Activated CD8-positive, alpha-beta memory T cell treated with anti-CD3 and anti-CD28 coated beads for 36 hours (primary cell): ENCODE measurements around the gene CLEC5A. TPM values are rescaled to one million over a fixed set of nuclear protein-coding genes. Genes with fewer than 3 reads are reported as not detected.
"Not testable (repeated sequence)": the region's sequence is repeated elsewhere in the genome, so short reads cannot be mapped to it uniquely, and the experiment has no call there.

Experiments used
- CTCF ChIA-PET: fragments of 350-600 bp; sonication (Branson Sonifier 250); formaldehyde crosslinking; loops from one replicate; lab custom pipeline; 2021; ENCODE audit warnings: antibody characterized with exemption; lab: Charles Lee
- POLR2A ChIA-PET: fragments of 350-600 bp; sonication (Branson Sonifier 250); formaldehyde crosslinking; loops from one replicate; lab custom pipeline; 2021; ENCODE audit warnings: antibody characterized with exemption; lab: Charles Lee
- total RNA-seq, 2 experiments: library from RNA; stranded (reverse); gene quantifications; one replicate each; pipeline ENCODE4 v1.2.3, GENCODE V29; 2021

Gene CLEC5A
- not detected for total RNA-seq

DNA sequence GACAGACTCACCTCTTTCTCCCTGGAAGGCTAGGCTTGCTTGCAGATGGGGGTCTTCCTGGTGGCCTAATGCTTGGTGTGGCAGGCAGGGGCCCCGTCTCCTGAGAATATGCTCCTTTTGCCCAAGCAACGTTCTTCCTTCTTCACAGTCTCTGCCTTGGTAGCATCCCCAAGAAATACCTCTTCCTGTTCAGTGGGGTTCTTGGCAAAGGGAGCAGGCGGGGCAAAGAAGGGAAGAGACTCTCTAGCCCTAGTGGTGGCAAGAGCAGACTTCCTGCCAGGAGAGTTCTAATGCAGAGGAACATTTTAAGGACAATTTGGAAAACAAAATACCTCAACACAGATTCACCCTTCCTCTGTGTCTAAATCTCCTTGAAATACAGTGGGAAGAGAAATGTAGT lies at the start of gene CLEC5A:
TSS of gene CLEC5A (minus strand) at position 179 of the 400 bp plus-strand sequence. CDS start 682 bp downstream, outside the sequence.
- POLR2A ChIA-PET, result no interaction called here
- CTCF ChIA-PET, result no interaction called here

GRCh38 chr7:141993354-141993753 lies 46.6 kb upstream of the CLEC5A start:
- CTCF ChIA-PET, result no interaction called here
- POLR2A ChIA-PET, result no interaction called here

DNA sequence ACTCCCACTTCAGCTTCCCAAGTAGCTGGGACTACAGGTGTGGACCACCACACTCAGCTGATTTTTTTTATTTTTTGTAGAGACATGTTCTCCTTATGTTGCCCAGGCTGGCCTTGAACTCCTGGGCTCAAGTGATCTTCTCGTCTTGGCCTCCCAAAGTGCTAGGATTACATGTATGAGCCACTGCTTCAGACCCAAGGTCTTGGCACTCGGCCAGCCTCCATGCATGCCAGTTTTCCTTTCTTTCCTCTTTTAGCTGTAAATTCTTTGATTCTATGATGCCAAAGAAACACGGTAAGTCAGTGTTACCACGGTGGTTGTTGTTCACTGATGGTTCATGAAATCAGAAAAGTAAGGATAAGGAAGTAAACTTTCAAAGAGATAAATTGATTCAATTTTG lies 45.9 kb upstream of the CLEC5A start:
- POLR2A ChIA-PET, result no interaction called here
- CTCF ChIA-PET, result interaction anchor here (0.6 kb wide), 1 partner anchor 255 kb away, joined by 4 read pairs; no protein-coding TSS in a partner anchor

DNA sequence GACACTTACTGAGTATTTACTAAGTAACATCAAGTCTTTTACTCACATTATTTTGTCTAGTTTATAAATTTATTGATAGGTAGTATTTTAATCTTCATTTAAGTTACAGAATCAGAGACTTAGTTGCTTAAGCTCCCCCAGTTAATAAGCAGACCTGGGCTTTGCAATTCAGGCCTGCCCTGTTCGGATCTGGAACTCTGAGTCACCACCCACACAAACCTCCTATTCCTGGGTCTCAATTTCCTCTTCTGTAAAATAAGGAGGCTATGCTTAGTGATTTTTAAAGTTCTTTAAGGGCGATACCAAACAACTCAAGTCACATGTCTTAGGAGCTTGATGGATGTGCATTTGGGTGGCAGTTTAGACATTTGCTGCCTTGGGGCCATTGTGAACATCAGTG lies 45.4 kb upstream of the CLEC5A start:
- POLR2A ChIA-PET, result no interaction called here
- CTCF ChIA-PET, result interaction anchor here (0.6 kb wide), 1 partner anchor 256 kb away, joined by 4 read pairs; no protein-coding TSS in a partner anchor

- POLR2A ChIA-PET, result no interaction called here
- CTCF ChIA-PET, result no interaction called here
Measured at GRCh38 chr7:141991140-141991539, 44.4 kb upstream of the CLEC5A start.

DNA sequence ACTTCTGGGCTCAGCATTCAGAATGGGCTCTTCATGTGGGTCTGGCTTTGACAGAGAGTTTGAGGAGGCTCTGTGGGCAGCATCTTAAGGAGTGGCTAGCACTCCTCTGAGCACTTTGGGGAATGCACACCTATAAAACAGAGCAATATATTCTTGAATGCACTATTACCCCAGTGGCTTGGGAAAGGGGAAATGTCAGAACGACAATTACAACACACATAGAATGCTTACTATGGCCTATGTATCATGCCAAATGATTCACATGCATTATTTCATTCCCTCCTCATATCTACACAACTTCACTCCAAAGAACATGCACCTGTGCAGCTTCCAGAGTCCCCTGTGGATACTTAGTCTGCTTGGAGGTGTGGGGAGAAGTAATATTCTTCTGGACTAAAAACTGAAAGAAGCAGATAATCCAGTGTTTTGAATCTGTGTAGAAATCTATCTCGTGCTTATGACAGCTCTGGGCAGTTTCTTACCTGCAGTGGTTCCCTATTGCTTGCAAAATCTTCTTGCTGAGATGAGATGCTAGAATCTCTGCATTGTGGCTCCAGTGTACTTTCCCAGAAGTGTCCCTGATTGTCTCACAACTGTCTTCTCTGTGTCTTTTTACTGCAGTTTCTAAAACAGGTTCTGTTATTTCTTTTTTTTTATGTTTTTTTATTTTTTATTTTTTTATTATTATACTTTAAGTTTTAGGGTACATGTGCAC lies 43.4 kb upstream of the CLEC5A start:
- ChIA-PET POLR2A (no interaction called here), CTCF (no interaction called here)

- POLR2A ChIA-PET, result not testable (repeated sequence)
- CTCF ChIA-PET, result interaction anchor here (1.1 kb wide), 1 partner anchor 11 kb away, joined by 3 read pairs; no protein-coding TSS in a partner anchor
Measured at GRCh38 chr7:141987803-141988202, 41.0 kb upstream of the CLEC5A start.

GRCh38 chr7:141986923-141987322 lies 40.1 kb upstream of the CLEC5A start:
- ChIA-PET POLR2A (no interaction called here), CTCF (interaction anchor here (1.1 kb wide), 1 partner anchor 11 kb away, joined by 3 read pairs; no protein-coding TSS in a partner anchor)

- POLR2A ChIA-PET, CTCF ChIA-PET: not testable (repeated sequence)
Measured at GRCh38 chr7:141985926-141986325, 39.2 kb upstream of the CLEC5A start.

GRCh38 chr7:141979568-141979967 lies 32.8 kb upstream of the CLEC5A start:
- CTCF ChIA-PET, result no interaction called here
- POLR2A ChIA-PET, result no interaction called here

- ChIA-PET POLR2A (no interaction called here), CTCF (no interaction called here)
Measured at GRCh38 chr7:141978351-141978750, 31.6 kb upstream of the CLEC5A start.

DNA sequence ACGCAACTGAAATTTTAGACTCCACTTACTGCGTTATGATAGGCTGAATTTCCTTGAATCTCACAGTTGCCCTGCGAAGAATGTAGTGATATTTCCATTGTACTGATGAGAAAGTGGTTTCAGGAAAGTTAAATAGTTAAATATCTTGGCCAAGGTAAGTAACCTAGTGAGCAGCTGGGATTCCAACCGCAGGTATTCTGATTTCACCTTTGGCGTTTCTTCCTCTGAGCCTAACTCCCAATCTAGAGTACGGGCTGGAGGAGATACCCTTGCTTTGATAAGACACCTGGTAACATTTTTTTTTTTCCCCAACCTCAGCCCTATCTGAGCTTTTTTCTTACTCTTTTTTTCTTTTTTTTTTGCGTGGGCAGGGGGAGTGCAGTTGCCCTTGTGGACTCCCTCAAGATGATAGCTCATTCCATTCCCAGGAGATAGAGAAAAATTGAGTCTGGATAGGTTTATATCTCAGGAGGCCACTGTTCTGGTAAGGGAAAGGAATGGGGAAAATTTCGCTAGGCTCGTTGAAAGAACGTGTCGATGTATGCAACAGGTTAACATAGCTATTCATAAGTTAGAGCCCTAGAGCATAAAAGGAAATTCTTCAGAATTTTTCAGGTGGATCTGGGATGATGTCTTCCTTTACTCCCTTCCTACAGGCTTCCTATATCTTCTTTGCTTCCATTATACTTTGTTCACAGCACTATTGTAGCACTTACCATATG lies 29.9 kb upstream of the CLEC5A start:
- POLR2A ChIA-PET, result no interaction called here
- CTCF ChIA-PET, result interaction anchor here (0.7 to 3.5 kb wide), 7 partner anchors 10 to 1219 kb away, joined by 3 to 17 read pairs (median 4); no protein-coding TSS in a partner anchor

GRCh38 chr7:141975806-141976523 lies 29.2 kb upstream of the CLEC5A start:
- ChIA-PET POLR2A (no interaction called here), CTCF (interaction anchor here (0.6 to 3.5 kb wide), 8 partner anchors 9 to 1218 kb away, joined by 3 to 17 read pairs (median 4); no protein-coding TSS in a partner anchor)

DNA sequence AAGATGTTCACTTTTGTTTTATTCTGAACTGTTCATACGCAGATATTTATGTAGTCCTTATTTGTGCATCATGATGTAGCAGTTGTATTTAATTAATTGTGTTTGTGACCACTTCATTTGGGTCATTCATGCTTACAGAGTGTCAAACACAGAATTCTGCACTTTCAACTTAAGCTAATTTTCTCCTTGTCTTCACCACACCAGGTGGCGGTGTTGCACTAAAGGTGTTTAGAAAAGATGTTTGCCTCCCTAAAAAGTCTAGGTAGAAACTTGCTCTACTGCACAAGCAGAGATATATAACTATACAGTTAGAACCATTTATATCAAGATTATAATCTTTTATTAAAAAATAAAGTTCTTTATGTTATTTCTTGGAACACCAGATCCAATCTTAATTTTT lies 28.1 kb upstream of the CLEC5A start:
- ChIA-PET CTCF (interaction anchor here (2.2 to 3.5 kb wide), 2 partner anchors 8 to 328 kb away, joined by 7 to 17 read pairs; no protein-coding TSS in a partner anchor), POLR2A (no interaction called here)

DNA sequence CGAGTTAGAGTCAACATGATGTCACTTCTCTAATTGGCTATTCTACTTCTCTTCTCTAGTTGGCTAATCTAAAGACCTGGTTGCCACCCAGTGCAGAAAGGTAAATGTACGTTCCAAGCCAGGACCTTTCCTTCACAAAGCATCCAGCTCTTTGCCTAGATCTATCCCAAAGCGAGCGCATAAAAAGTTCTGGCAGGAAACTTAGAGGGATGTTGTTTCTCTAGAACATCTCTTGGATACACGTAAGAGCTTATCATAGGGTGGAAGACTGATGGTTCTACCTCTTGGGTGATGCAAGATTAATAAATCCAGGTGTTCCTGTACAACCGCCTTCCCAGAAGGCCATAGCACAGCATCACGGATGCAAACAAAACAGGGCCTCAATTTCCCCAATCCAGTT lies 26.9 kb upstream of the CLEC5A start, which contains the start of gene TAS2R38:
TSS of gene TAS2R38 (minus strand) at position 101 of the 400 bp plus-strand sequence. CDS start at position 17, 84 bp downstream.
- POLR2A ChIA-PET, result interaction anchor here (0.6 kb wide), 1 partner anchor 11 kb away, joined by 3 read pairs; no protein-coding TSS in a partner anchor
- CTCF ChIA-PET, result interaction anchor here (3.5 kb wide), 1 partner anchor 329 kb away, joined by 17 read pairs; no protein-coding TSS in a partner anchor

DNA sequence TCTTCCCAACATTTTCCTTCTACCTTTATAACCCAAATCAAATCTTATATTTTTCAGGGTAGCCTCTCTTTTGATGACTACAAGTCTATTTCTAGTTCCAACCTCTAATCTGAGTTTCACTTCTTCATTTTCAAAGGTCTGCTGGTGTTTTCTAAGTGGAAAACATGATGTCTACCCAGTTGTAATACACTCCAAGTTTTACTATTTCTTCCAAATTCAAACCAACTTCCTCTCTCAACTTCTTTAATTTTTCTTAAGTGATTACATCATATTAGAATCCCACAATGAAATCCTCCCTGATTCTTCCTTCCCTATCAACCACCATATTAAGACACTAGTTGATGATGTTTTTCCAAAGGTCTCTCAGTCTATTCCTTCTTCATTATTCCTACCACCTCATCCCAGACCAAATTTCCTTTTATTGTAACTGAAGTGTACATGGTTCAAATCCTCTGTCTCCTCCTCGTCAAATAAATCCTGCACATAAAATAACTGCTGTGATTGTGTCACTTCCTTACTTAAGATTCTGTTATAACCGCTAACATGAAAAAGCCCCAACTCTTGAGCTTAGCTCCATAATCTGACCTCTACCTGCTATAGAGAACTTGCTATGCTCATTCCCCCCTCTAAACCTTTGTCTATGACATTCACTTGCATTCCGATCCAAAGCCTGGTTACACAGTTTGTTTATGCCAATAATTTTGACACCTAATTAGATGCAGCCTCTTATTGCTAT lies 14.1 kb upstream of the CLEC5A start:
- ChIA-PET POLR2A (no interaction called here), CTCF (interaction anchor here (0.6 kb wide), 1 partner anchor 192 kb away, joined by 3 read pairs; no protein-coding TSS in a partner anchor)

- POLR2A ChIA-PET, result no interaction called here
- CTCF ChIA-PET, result no interaction called here
Measured at GRCh38 chr7:141956084-141956483, 9.3 kb upstream of the CLEC5A start.

- CTCF ChIA-PET, result no interaction called here
Measured at GRCh38 chr7:141954334-141954733, 7.6 kb upstream of the CLEC5A start.

DNA sequence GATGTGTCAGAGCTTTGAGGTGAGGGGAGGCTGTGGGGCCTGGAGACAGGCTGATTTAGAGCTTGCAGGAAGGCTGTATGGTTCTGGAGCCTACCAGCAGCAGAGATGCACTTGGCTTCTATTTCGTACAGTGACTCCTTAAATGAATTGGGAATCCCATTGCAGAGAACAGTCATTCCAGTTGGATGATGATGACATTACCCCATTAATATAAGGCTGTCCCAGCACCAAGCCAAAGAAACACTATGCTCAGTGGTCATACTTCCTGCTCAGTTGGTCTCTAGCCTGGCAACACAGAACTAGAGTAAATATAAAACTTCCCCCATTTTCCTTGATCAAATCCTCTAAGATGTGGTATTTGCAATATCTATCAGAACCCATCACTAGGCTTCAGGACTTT lies 5.7 kb upstream of the CLEC5A start:
- ChIA-PET CTCF (no interaction called here), POLR2A (no interaction called here)

More at GRCh38 chr7:141954334-141954733, 7.6 kb upstream of the CLEC5A start:
- POLR2A ChIA-PET, result no interaction called here
